ENCODE results near the gene TRIM44.
"Not testable (repeated sequence)": the region's sequence is repeated elsewhere in the genome, so short reads cannot be mapped to it uniquely, and the experiment has no call there.

TRIM44 gene

DNA sequence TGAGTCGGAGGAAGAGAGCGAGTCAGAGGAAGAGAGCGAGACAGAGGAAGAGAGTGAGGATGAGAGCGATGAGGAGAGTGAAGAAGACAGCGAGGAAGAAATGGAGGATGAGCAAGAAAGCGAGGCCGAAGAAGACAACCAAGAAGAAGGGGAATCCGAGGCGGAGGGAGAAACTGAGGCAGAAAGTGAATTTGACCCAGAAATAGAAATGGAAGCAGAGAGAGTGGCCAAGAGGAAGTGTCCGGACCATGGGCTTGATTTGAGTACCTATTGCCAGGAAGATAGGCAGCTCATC is 780 bp downstream of the TRIM44 start:
- no peak overlapping the region for H2AFZ ChIP-seq (ENCODE audit: low read length)
- H3F3A ChIP-seq (ENCODE audit: insufficient read depth, low read length), result no peaks in the 10 kb centered on the region
- no peak overlapping the region for H3K27ac ChIP-seq (ENCODE audit: low read depth, low read length, poor library complexity, severe bottlenecking)
- peak overlapping the region; percentile 60 for H3K4me3 ChIP-seq (ENCODE audit: low read depth, low read length, poor library complexity, severe bottlenecking)
- TF ChIP-seq, protein P1, sequence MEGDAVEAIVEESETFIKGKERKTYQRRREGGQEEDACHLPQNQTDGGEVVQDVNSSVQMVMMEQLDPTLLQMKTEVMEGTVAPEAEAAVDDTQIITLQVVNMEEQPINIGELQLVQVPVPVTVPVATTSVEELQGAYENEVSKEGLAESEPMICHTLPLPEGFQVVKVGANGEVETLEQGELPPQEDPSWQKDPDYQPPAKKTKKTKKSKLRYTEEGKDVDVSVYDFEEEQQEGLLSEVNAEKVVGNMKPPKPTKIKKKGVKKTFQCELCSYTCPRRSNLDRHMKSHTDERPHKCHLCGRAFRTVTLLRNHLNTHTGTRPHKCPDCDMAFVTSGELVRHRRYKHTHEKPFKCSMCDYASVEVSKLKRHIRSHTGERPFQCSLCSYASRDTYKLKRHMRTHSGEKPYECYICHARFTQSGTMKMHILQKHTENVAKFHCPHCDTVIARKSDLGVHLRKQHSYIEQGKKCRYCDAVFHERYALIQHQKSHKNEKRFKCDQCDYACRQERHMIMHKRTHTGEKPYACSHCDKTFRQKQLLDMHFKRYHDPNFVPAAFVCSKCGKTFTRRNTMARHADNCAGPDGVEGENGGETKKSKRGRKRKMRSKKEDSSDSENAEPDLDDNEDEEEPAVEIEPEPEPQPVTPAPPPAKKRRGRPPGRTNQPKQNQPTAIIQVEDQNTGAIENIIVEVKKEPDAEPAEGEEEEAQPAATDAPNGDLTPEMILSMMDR (IDR thresholded peaks at IDR 0.05; ENCODE audit: low read length), result no peak
- TF ChIP-seq EZH2 (IDR thresholded peaks at IDR 0.05; ENCODE audit: borderline replicate concordance, low read length), result no peak
- H3K4me1 ChIP-seq (ENCODE audit: insufficient read depth, low read length, severe bottlenecking), result peaks cover 31% of the 10 kb centered on the region
- peak overlapping the region; percentile 46; the same call in 1 of the 2 replicates for H3K9ac ChIP-seq (ENCODE audit: low read length)
- H3K9me3 ChIP-seq (ENCODE audit: low read length), result peaks cover 11% of the 10 kb centered on the region; the same call in 1 of the 2 replicates
- peaks cover 3% of the 10 kb centered on the region; the same call in 1 of the 2 replicates for H3K79me2 ChIP-seq (ENCODE audit: insufficient read depth, low read length)
- no peaks in the 10 kb centered on the region for H4K20me1 ChIP-seq (ENCODE audit: insufficient read depth, low read length)
- H3K4me2 ChIP-seq (ENCODE audit: low read length), result peak overlapping the region; percentile 69
- peaks cover 12% of the 10 kb centered on the region for H3K36me3 ChIP-seq (ENCODE audit: insufficient read depth, low read length)
- no peaks in the 10 kb centered on the region for H3K9me2 ChIP-seq (ENCODE audit: low read depth, low read length)
- no peaks in the 10 kb centered on the region for H3K27me3 ChIP-seq (ENCODE audit: insufficient read depth, low read length)

DNA sequence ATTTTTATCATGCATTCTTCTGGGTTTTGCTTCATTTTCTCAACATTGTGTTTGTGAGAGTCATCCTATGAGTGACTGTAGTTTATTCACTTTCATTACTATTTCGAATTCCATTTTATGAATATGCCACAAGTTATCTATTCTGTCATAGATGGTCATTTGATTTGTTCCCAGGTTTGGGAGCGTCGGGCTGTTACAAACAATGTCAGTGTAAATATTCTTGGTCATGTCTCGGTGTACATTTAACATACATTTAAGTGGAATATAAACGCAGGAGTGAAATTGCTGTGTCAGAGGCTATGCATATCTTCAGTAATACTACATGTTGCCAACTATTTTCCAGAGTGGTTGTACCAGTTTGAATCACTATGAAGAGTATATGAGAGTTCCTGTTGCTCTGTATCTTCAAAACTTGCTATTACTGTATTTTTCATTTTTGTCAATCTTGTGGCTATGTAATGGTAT is 2.4 kb downstream of the TRIM44 start:
- Histone ChIP-seq H3K27ac (ENCODE audit: low read depth, low read length, poor library complexity, severe bottlenecking) (no peak overlapping the region), H3K9me3 (ENCODE audit: low read length) (peaks cover 11% of the 10 kb centered on the region; the same call in 1 of the 2 replicates), H4K20me1 (ENCODE audit: insufficient read depth, low read length) (no peaks in the 10 kb centered on the region), H3K27me3 (ENCODE audit: insufficient read depth, low read length) (no peaks in the 10 kb centered on the region), H3K4me2 (ENCODE audit: low read length) (no peak overlapping the region), H3K36me3 (ENCODE audit: insufficient read depth, low read length) (peaks cover 12% of the 10 kb centered on the region), H2AFZ (ENCODE audit: low read length) (no peak overlapping the region), H3K4me3 (ENCODE audit: low read depth, low read length, poor library complexity, severe bottlenecking) (no peak overlapping the region), H3K9me2 (ENCODE audit: low read depth, low read length) (no peaks in the 10 kb centered on the region), H3K79me2 (ENCODE audit: insufficient read depth, low read length) (peaks cover 3% of the 10 kb centered on the region; the same call in 1 of the 2 replicates), H3K9ac (ENCODE audit: low read length) (no peak overlapping the region), H3K4me1 (ENCODE audit: insufficient read depth, low read length, severe bottlenecking) (peaks cover 31% of the 10 kb centered on the region), H3F3A (ENCODE audit: insufficient read depth, low read length) (no peaks in the 10 kb centered on the region)
- no peak for TF ChIP-seq EZH2 (IDR thresholded peaks at IDR 0.05; ENCODE audit: borderline replicate concordance, low read length)
- TF ChIP-seq, protein P1 (IDR thresholded peaks at IDR 0.05; ENCODE audit: low read length), result no peak

DNA sequence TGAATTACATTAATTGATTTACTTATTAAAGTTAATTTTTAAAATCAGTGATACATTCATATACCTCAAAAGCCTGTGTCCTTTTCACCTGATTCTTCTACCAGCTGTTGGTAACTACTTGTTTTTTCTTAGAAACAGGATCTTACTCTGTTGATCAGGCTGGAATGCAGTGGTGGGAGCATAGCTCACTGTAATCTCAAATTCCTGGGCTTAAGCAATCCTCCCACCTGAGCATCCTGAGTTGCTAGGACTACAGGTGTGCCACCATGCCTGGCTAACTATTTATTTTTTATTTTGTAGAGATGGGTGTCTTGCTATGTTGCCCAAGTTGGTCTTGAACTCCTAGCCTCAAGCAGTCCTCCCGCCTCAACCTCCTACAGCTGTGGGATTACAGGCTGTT is 4.7 kb downstream of the TRIM44 start:
- H3K79me2 ChIP-seq (ENCODE audit: insufficient read depth, low read length), result peaks cover 5% of the 10 kb centered on the region; the same call in 1 of the 2 replicates

DNA sequence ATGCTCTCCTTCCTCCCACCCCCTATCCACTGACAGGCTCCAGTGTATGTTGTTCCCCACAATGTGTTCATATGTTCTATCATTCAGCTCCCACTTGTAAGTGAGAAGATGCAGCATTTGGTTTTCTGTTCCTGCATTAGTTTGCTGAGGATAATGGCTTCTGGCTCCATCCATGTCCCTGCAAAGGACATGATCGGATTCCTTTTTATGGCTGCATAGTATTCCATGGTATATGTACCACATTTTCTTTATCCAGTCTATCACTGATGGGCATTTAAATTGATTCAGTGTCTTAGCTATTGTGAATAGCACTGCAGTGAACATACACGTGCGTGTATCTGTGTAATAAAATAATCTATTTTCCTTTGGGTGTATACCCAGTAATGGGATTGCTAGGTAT is 5.8 kb downstream of the TRIM44 start:
- H3K9ac ChIP-seq (ENCODE audit: low read length); H3K4me3 ChIP-seq (ENCODE audit: low read depth, low read length, poor library complexity, severe bottlenecking); H2AFZ ChIP-seq (ENCODE audit: low read length); H3K27ac ChIP-seq (ENCODE audit: low read depth, low read length, poor library complexity, severe bottlenecking); H3K9me2 ChIP-seq (ENCODE audit: low read depth, low read length); H4K20me1 ChIP-seq (ENCODE audit: insufficient read depth, low read length); H3K79me2 ChIP-seq (ENCODE audit: insufficient read depth, low read length); H3K4me2 ChIP-seq (ENCODE audit: low read length); H3K27me3 ChIP-seq (ENCODE audit: insufficient read depth, low read length); H3F3A ChIP-seq (ENCODE audit: insufficient read depth, low read length): not testable (repeated sequence)
- Histone ChIP-seq H3K9me3 (ENCODE audit: low read length) (peaks cover 11% of the 10 kb centered on the region; the same call in 1 of the 2 replicates), H3K4me1 (ENCODE audit: insufficient read depth, low read length, severe bottlenecking) (peaks cover 13% of the 10 kb centered on the region), H3K36me3 (ENCODE audit: insufficient read depth, low read length) (peaks cover 12% of the 10 kb centered on the region)

More for the DNA sequence above, 4.7 kb downstream of the TRIM44 start:
- peaks cover 12% of the 10 kb centered on the region for H3K36me3 ChIP-seq (ENCODE audit: insufficient read depth, low read length)
- no peak overlapping the region for H3K27ac ChIP-seq (ENCODE audit: low read depth, low read length, poor library complexity, severe bottlenecking)
- H3K4me1 ChIP-seq (ENCODE audit: insufficient read depth, low read length, severe bottlenecking), result peaks cover 21% of the 10 kb centered on the region
- TF ChIP-seq, protein P1 (IDR thresholded peaks at IDR 0.05; ENCODE audit: low read length), result no peak
- TF ChIP-seq EZH2 (IDR thresholded peaks at IDR 0.05; ENCODE audit: borderline replicate concordance, low read length), result no peak
- no peak overlapping the region for H3K4me2 ChIP-seq (ENCODE audit: low read length)
- no peaks in the 10 kb centered on the region for H3F3A ChIP-seq (ENCODE audit: insufficient read depth, low read length)
- H3K9ac ChIP-seq (ENCODE audit: low read length), result no peak overlapping the region
- no peaks in the 10 kb centered on the region for H4K20me1 ChIP-seq (ENCODE audit: insufficient read depth, low read length)
- no peaks in the 10 kb centered on the region for H3K9me2 ChIP-seq (ENCODE audit: low read depth, low read length)
- no peak overlapping the region for H3K4me3 ChIP-seq (ENCODE audit: low read depth, low read length, poor library complexity, severe bottlenecking)
- H3K27me3 ChIP-seq (ENCODE audit: insufficient read depth, low read length), result no peaks in the 10 kb centered on the region
- peaks cover 11% of the 10 kb centered on the region; the same call in 1 of the 2 replicates for H3K9me3 ChIP-seq (ENCODE audit: low read length)
- H2AFZ ChIP-seq (ENCODE audit: low read length), result no peak overlapping the region

Data from OCI-LY1 (cell line).